Caco-2 (cell line): ENCODE data around the gene OTOS. TPM values are rescaled to one million over a fixed set of nuclear protein-coding genes. Genes with fewer than 3 reads are reported as not detected.

Experiments used
- BruUV-seq: library from RNA; stranded (reverse); fragments of 400-500 nt; replicated peaks from 2 replicates; lab custom pipeline; 2021; lab: Mats Ljungman, UMichigan
- CTCF ChIA-PET: fragments of 300-600 bp; sonication (Branson Sonifier 250); formaldehyde crosslinking; loops from one replicate; lab custom pipeline; 2022; ENCODE audit warnings: antibody characterized with exemption; lab: Charles Lee
- POLR2A ChIA-PET: fragments of 300-600 bp; sonication (Branson Sonifier 250); formaldehyde crosslinking; loops from one replicate; lab custom pipeline; 2022; ENCODE audit warnings: antibody characterized with exemption; lab: Charles Lee
- DNase-seq, 2 experiments: peaks; one replicate each; pipeline versions ENCODE4 v3.0.0 to v3.0.0-alpha.2; 2020 to 2022
- H3K27me3 ChIP-seq: replicated peaks from 2 replicates; pipeline ENCODE4 v1.6.0; 2011; ENCODE audit warnings: low read length; ENCODE audit not compliant: control insufficient read depth, insufficient read depth
- H3K36me3 ChIP-seq: 2 replicates; pipeline ENCODE4 v1.5.1; 2011; ENCODE audit warnings: low read length; ENCODE audit not compliant: control insufficient read depth, insufficient read depth
- H3K4me1 ChIP-seq: fragments of 250-450 bp; sonication (Bioruptor Pico); 2 replicates; pipeline ENCODE4 v1.5.1; 2020; ENCODE audit warnings: mild to moderate bottlenecking
- H3K4me3 ChIP-seq: 2 replicates; pipeline ENCODE4 v1.5.1; 2011; ENCODE audit warnings: low read depth, mild to moderate bottlenecking, control low read depth, low read length
- H3K9me3 ChIP-seq: fragments of 250-450 bp; sonication (Bioruptor Pico); 2 replicates; pipeline ENCODE4 v1.5.1; 2020; ENCODE audit warnings: mild to moderate bottlenecking, moderate library complexity
- H3K27ac Mint-ChIP-seq: one replicate; pipeline ENCODE4 v1.8.0; 2022; ENCODE audit warnings: mixed read lengths; ENCODE audit not compliant: unreplicated experiment
- H3K27me3 Mint-ChIP-seq: one replicate; pipeline ENCODE4 v1.8.0; 2022; ENCODE audit warnings: mixed read lengths; ENCODE audit not compliant: insufficient read depth, unreplicated experiment
- H3K36me3 Mint-ChIP-seq: one replicate; pipeline ENCODE4 v1.8.0; 2022; ENCODE audit warnings: mild to moderate bottlenecking, mixed read lengths; ENCODE audit not compliant: insufficient read depth, unreplicated experiment
- H3K4me1 Mint-ChIP-seq: one replicate; pipeline ENCODE4 v1.8.0; 2022; ENCODE audit warnings: low read depth, mixed read lengths; ENCODE audit not compliant: unreplicated experiment
- H3K4me3 Mint-ChIP-seq: one replicate; pipeline ENCODE4 v1.8.0; 2022; ENCODE audit warnings: mild to moderate bottlenecking, moderate library complexity, mixed read lengths; ENCODE audit not compliant: unreplicated experiment
- H3K9me3 Mint-ChIP-seq: one replicate; pipeline ENCODE4 v1.8.0; 2022; ENCODE audit warnings: mixed read lengths; ENCODE audit not compliant: unreplicated experiment
- CTCF ChIP-seq, 2 experiments: fragments of 200-600 bp in 1 of 2; IDR thresholded peaks; 1 replicate in 1 of 2; 2 replicates in 1 of 2; pipeline versions ENCODE4 v1.5.1 to v1.8.0; 2011 to 2022; ENCODE audit warnings: antibody characterized with exemption in 1 of 2, control low read depth in 1 of 2, inconsistent platforms in 1 of 2, low read depth in 1 of 2, low read length in 1 of 2, mild to moderate bottlenecking in 1 of 2, moderate library complexity in 1 of 2; ENCODE audit not compliant: insufficient read depth in 1 of 2, severe bottlenecking in 1 of 2, unreplicated experiment in 1 of 2
- intact Hi-C: fragments of 100-400 bp; cut with micrococcal nuclease; formaldehyde crosslinking; loops from one replicate; pipeline ENCODE4 v1.10.0; 2022; ENCODE audit not compliant: unreplicated experiment
- total RNA-seq: library from RNA; stranded (reverse); gene quantifications from 2 replicates; pipeline ENCODE4 v1.2.3, GENCODE V29; 2022

OTOS gene
- total RNA-seq, 1 experiment from 2014 or later = not detected

GRCh38 chr2:240103136-240103535 lies 37.3 kb downstream of the OTOS start:
- intact Hi-C loops = no loop called here
- Histone ChIP-seq H3K9me3 (no peaks in the 10 kb centered on the region), H3K27me3 (no peaks in the 10 kb centered on the region), H3K36me3 (no peaks in the 10 kb centered on the region), H3K4me1 (no peaks in the 10 kb centered on the region), H3K4me3 (no peak overlapping the region)
- POLR2A ChIA-PET = no interaction called here
- DNase-seq = no peak
- no peak for TF ChIP-seq CTCF (IDR thresholded peaks at IDR 0.05; ENCODE audit: insufficient read depth in 1 of 2, low read depth in 1 of 2, low read length in 1 of 2, severe bottlenecking in 1 of 2, unreplicated experiment in 1 of 2)
- Mint-ChIP-seq H3K27me3 (peaks cover 16% of the 10 kb centered on the region), H3K9me3 (peaks cover 10% of the 10 kb centered on the region), H3K4me3 (no peak overlapping the region), H3K36me3 (no peaks in the 10 kb centered on the region), H3K4me1 (no peaks in the 10 kb centered on the region), H3K27ac (no peak overlapping the region)
- CTCF ChIA-PET = no interaction called here
- no TSS peak for BruUV-seq

GRCh38 chr2:240098349-240098748 lies 42.1 kb downstream of the OTOS start:
- no peaks in the 10 kb centered on the region for H3K36me3 ChIP-seq
- H3K4me3 ChIP-seq = no peak overlapping the region
- H3K9me3 ChIP-seq = no peaks in the 10 kb centered on the region
- Mint-ChIP-seq H3K4me3 (no peak overlapping the region), H3K9me3 (peaks cover 16% of the 10 kb centered on the region), H3K27ac (no peak overlapping the region), H3K27me3 (peaks cover 18% of the 10 kb centered on the region), H3K4me1 (no peaks in the 10 kb centered on the region), H3K36me3 (no peaks in the 10 kb centered on the region)
- TF ChIP-seq CTCF (IDR thresholded peaks at IDR 0.05; ENCODE audit: insufficient read depth in 1 of 2, low read depth in 1 of 2, low read length in 1 of 2, severe bottlenecking in 1 of 2, unreplicated experiment in 1 of 2) = no peak
- POLR2A ChIA-PET = no interaction called here
- no peak for DNase-seq
- CTCF ChIA-PET = no interaction called here
- BruUV-seq = no TSS peak
- no peaks in the 10 kb centered on the region for H3K27me3 ChIP-seq
- intact Hi-C loops = no loop called here
- no peaks in the 10 kb centered on the region for H3K4me1 ChIP-seq

- ChIA-PET CTCF (no interaction called here), POLR2A (no interaction called here)
- no peaks in the 10 kb centered on the region for H3K36me3 ChIP-seq
- no peaks in the 10 kb centered on the region for H3K4me1 Mint-ChIP-seq
- H3K27me3 Mint-ChIP-seq = peaks cover 20% of the 10 kb centered on the region
- no peak for DNase-seq
- no peak overlapping the region for H3K27ac Mint-ChIP-seq
- intact Hi-C loops = no loop called here
- no peaks in the 10 kb centered on the region for H3K4me1 ChIP-seq
- H3K4me3 ChIP-seq = no peak overlapping the region
- BruUV-seq = no TSS peak
- TF ChIP-seq CTCF (IDR thresholded peaks at IDR 0.05; ENCODE audit: insufficient read depth in 1 of 2, low read depth in 1 of 2, low read length in 1 of 2, severe bottlenecking in 1 of 2, unreplicated experiment in 1 of 2) = no peak
- no peak overlapping the region for H3K4me3 Mint-ChIP-seq
- no peaks in the 10 kb centered on the region for H3K36me3 Mint-ChIP-seq
- no peaks in the 10 kb centered on the region; the same call in 1 of the 2 replicates for H3K9me3 ChIP-seq
- no peaks in the 10 kb centered on the region for H3K27me3 ChIP-seq
- peaks cover 16% of the 10 kb centered on the region for H3K9me3 Mint-ChIP-seq
Observed at GRCh38 chr2:240095556-240096523, 44.6 kb downstream of the OTOS start.
